Neural cell (in vitro differentiated cells): ENCODE measurements around the gene SPEG.

ENCODE experiments used
- EZH2 ChIP-seq: fragments of 200-600, 300-800 bp; shearing (Covaris generic), sonication (generic); IDR thresholded peaks from 2 replicates; pipeline ENCODE4 v1.6.1; 2014; ENCODE audit warnings: antibody characterized with exemption, low read length, borderline replicate concordance, mild to moderate bottlenecking; ENCODE audit not compliant: insufficient read depth, poor library complexity, severe bottlenecking
- POLR2AphosphoS5 ChIP-seq: IDR thresholded peaks from 2 replicates; pipeline ENCODE4 v1.6.1; 2012
- REST ChIP-seq: IDR thresholded peaks from 2 replicates; pipeline ENCODE4 v1.6.1; 2012; ENCODE audit warnings: borderline replicate concordance
- SMC3 ChIP-seq: fragments of 450-650 bp; conservative IDR thresholded peaks from 2 replicates; pipeline ENCODE4 v1.6.1; 2014; ENCODE audit warnings: antibody characterized with exemption, mild to moderate bottlenecking, moderate library complexity; ENCODE audit not compliant: poor library complexity
- TF ChIP-seq, protein P1 (sequence below): fragments of 450-650 bp; IDR thresholded peaks from 2 replicates; pipeline ENCODE4 v1.5.1; 2014; ENCODE audit warnings: antibody characterized with exemption, mild to moderate bottlenecking, moderate library complexity; ENCODE audit not compliant: poor library complexity, severe bottlenecking

- TF ChIP-seq REST (no peak), EZH2 (no peak), SMC3 (no peak), POLR2AphosphoS5 (no peak)
- TF ChIP-seq, protein P1, sequence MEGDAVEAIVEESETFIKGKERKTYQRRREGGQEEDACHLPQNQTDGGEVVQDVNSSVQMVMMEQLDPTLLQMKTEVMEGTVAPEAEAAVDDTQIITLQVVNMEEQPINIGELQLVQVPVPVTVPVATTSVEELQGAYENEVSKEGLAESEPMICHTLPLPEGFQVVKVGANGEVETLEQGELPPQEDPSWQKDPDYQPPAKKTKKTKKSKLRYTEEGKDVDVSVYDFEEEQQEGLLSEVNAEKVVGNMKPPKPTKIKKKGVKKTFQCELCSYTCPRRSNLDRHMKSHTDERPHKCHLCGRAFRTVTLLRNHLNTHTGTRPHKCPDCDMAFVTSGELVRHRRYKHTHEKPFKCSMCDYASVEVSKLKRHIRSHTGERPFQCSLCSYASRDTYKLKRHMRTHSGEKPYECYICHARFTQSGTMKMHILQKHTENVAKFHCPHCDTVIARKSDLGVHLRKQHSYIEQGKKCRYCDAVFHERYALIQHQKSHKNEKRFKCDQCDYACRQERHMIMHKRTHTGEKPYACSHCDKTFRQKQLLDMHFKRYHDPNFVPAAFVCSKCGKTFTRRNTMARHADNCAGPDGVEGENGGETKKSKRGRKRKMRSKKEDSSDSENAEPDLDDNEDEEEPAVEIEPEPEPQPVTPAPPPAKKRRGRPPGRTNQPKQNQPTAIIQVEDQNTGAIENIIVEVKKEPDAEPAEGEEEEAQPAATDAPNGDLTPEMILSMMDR, result no peak
Measured at GRCh38 chr2:219511547-219512325, 77.1 kb downstream of the SPEG start.
